IMR-90 (cell line): Measurements from ENCODE around the gene CLASRP. TPM values are rescaled to one million over a fixed set of nuclear protein-coding genes. Genes with fewer than 3 reads are reported as not detected.

Source experiments
- ATAC-seq: fragments of 200-7000 bp; cut with Tn5 transposase; 2 replicates; pipeline ENCODE4 v1.9.1; 2020; ENCODE audit warnings: low read depth, mild to moderate bottlenecking, moderate library complexity
- BruUV-seq: library from RNA; stranded (reverse); fragments of 400-500 nt; replicated peaks from 2 replicates; lab custom pipeline; 2021; lab: Mats Ljungman, UMichigan
- CTCF ChIA-PET: fragments of 300-600 bp; formaldehyde crosslinking; extraction: SDS; loops from one replicate; lab custom pipeline; 2021; ENCODE audit warnings: antibody characterized with exemption; lab: Yijun Ruan, JAX
- POLR2A ChIA-PET: fragments of 300-600 bp; sonication (Branson Sonifier 250); formaldehyde crosslinking; loops from one replicate; lab custom pipeline; 2022; ENCODE audit warnings: antibody characterized with exemption; ENCODE audit not compliant: unreplicated experiment; lab: Charles Lee
- DNase-seq: peaks from one replicate; pipeline ENCODE4 v3.0.0; 2013
- H2AFZ ChIP-seq: replicated peaks from 2 replicates; pipeline ENCODE3; 2013; ENCODE audit warnings: low read length, mild to moderate bottlenecking; ENCODE audit not compliant: poor library complexity
- H2AK5ac ChIP-seq: 2 replicates; pipeline ENCODE4 v1.6.1; 2013; ENCODE audit warnings: low read depth, low read length, inconsistent platforms
- H2AK9ac ChIP-seq: replicated peaks from 2 replicates; pipeline ENCODE3; 2013; ENCODE audit warnings: mild to moderate bottlenecking, low read depth, low read length, moderate library complexity; ENCODE audit not compliant: poor library complexity
- H2BK120ac ChIP-seq: 2 replicates; pipeline ENCODE4 v1.6.1; 2013; ENCODE audit warnings: low read depth, low read length, inconsistent platforms
- H2BK15ac ChIP-seq: 3 replicates; pipeline ENCODE4 v1.6.1; 2013; ENCODE audit warnings: low read depth, low read length, inconsistent platforms
- H2BK20ac ChIP-seq: 2 replicates; pipeline ENCODE4 v1.6.1; 2013; ENCODE audit warnings: low read depth, mild to moderate bottlenecking, inconsistent platforms, low read length, moderate library complexity
- H2BK5ac ChIP-seq: 2 replicates; pipeline ENCODE4 v1.6.1; 2013; ENCODE audit warnings: mild to moderate bottlenecking, low read depth, low read length, inconsistent platforms; ENCODE audit not compliant: poor library complexity, severe bottlenecking
- H3K14ac ChIP-seq: replicated peaks from 2 replicates; pipeline ENCODE4 v1.6.1; 2013; ENCODE audit warnings: low read depth, low read length, inconsistent platforms
- H3K18ac ChIP-seq: 2 replicates; pipeline ENCODE4 v1.6.1; 2013; ENCODE audit warnings: low read depth, low read length, control low read depth
- H3K23ac ChIP-seq: 2 replicates; pipeline ENCODE4 v1.6.1; 2013; ENCODE audit warnings: low read depth, low read length, inconsistent platforms
- H3K27ac ChIP-seq: 2 replicates; pipeline ENCODE4 v1.5.1; 2013; ENCODE audit warnings: mild to moderate bottlenecking, control low read depth, low read length; ENCODE audit not compliant: insufficient read depth
- H3K27me3 ChIP-seq: 2 replicates; pipeline ENCODE4 v1.6.1; 2013; ENCODE audit warnings: low read length; ENCODE audit not compliant: control insufficient read depth, insufficient read depth
- H3K36me3 ChIP-seq: 2 replicates; pipeline ENCODE4 v1.6.1; 2013; ENCODE audit warnings: low read length, mixed read lengths; ENCODE audit not compliant: control insufficient read depth, insufficient read depth
- H3K4ac ChIP-seq: 2 replicates; pipeline ENCODE4 v1.6.1; 2013; ENCODE audit warnings: low read depth, low read length, inconsistent platforms
- H3K4me1 ChIP-seq: 2 replicates; pipeline ENCODE4 v1.6.1; 2013; ENCODE audit warnings: low read length, mixed read lengths; ENCODE audit not compliant: control insufficient read depth, insufficient read depth
- H3K4me2 ChIP-seq: 2 replicates; pipeline ENCODE4 v1.6.1; 2013; ENCODE audit warnings: low read depth, mild to moderate bottlenecking, control low read depth, low read length, moderate library complexity
- H3K4me3 ChIP-seq: 2 replicates; pipeline ENCODE4 v1.5.1; 2013; ENCODE audit warnings: low read depth, mild to moderate bottlenecking, control low read depth, low read length, moderate library complexity; ENCODE audit not compliant: insufficient read depth
- H3K56ac ChIP-seq: 2 replicates; pipeline ENCODE4 v1.6.1; 2013; ENCODE audit warnings: low read length, inconsistent platforms; ENCODE audit not compliant: insufficient read depth; ENCODE audit errors: extremely low read depth
- H3K79me1 ChIP-seq, 2 experiments: 2 replicates each; pipeline ENCODE4 v1.6.1; 2013; ENCODE audit warnings: low read length in 2 of 2, inconsistent platforms in 1 of 2, low read depth in 1 of 2
- H3K9ac ChIP-seq: 2 replicates; pipeline ENCODE4 v1.6.1; 2013; ENCODE audit warnings: low read depth, low read length, control low read depth
- H3K9me1 ChIP-seq: 2 replicates; pipeline ENCODE4 v1.6.1; 2013; ENCODE audit warnings: low read length, inconsistent platforms; ENCODE audit not compliant: insufficient read depth
- H3K9me3 ChIP-seq: 2 replicates; pipeline ENCODE4 v1.6.1; 2013; ENCODE audit warnings: low read length; ENCODE audit not compliant: control insufficient read depth, insufficient read depth
- H4K20me1 ChIP-seq: 2 replicates; pipeline ENCODE4 v1.6.1; 2013; ENCODE audit warnings: low read length, inconsistent platforms; ENCODE audit not compliant: insufficient read depth
- H4K5ac ChIP-seq: 2 replicates; pipeline ENCODE4 v1.6.1; 2013; ENCODE audit warnings: mild to moderate bottlenecking, low read depth, low read length, control low read depth
- H4K8ac ChIP-seq, 2 experiments: 2 replicates each; pipeline ENCODE4 v1.6.1; 2013; ENCODE audit warnings: low read depth in 2 of 2, low read length in 2 of 2, control low read depth in 1 of 2, inconsistent platforms in 1 of 2
- H4K91ac ChIP-seq: 2 replicates; pipeline ENCODE4 v1.6.1; 2013; ENCODE audit warnings: low read depth, low read length, inconsistent platforms; ENCODE audit not compliant: insufficient read depth
- BHLHE40 ChIP-seq: fragments of 150-350 bp; IDR thresholded peaks from 2 replicates; pipeline ENCODE4 v1.6.1; 2016; ENCODE audit warnings: mild to moderate bottlenecking, low read depth, low read length
- CEBPB ChIP-seq: IDR thresholded peaks from 2 replicates; pipeline ENCODE4 v1.6.1; 2012; ENCODE audit warnings: low read depth, low read length, improper control_type of control experiment
- CHD1 ChIP-seq: IDR thresholded peaks from 2 replicates; pipeline ENCODE4 v1.6.1; 2012; ENCODE audit warnings: low read depth, low read length, improper control_type of control experiment
- CTCF ChIP-seq: conservative IDR thresholded peaks from 2 replicates; pipeline ENCODE4 v1.5.1; 2012; ENCODE audit warnings: mild to moderate bottlenecking, low read depth, low read length, improper control_type of control experiment
- ELK1 ChIP-seq: fragments of 150-350 bp; IDR thresholded peaks from 2 replicates; pipeline ENCODE4 v1.6.1; 2016; ENCODE audit warnings: low read depth, mild to moderate bottlenecking, low read length, moderate library complexity, borderline replicate concordance
- FOS ChIP-seq: fragments of 150-350 bp; IDR thresholded peaks from 2 replicates; pipeline ENCODE4 v1.6.1; 2016; ENCODE audit warnings: low read depth, low read length
- MAFK ChIP-seq: IDR thresholded peaks from 2 replicates; pipeline ENCODE4 v1.6.1; 2012; ENCODE audit warnings: low read depth, low read length, improper control_type of control experiment
- MAZ ChIP-seq: IDR thresholded peaks from 2 replicates; pipeline ENCODE4 v1.6.1; 2012; ENCODE audit warnings: low read depth, mild to moderate bottlenecking, low read length, improper control_type of control experiment, moderate library complexity, borderline replicate concordance
- MXI1 ChIP-seq: IDR thresholded peaks from 2 replicates; pipeline ENCODE4 v1.6.1; 2012; ENCODE audit warnings: low read depth, mild to moderate bottlenecking, low read length, moderate library complexity, borderline replicate concordance
- NFE2L2 ChIP-seq: fragments of 150-350 bp; IDR thresholded peaks from 2 replicates; pipeline ENCODE4 v1.6.1; 2016; ENCODE audit warnings: low read depth, mild to moderate bottlenecking, low read length
- POLR2A ChIP-seq: IDR thresholded peaks from 2 replicates; pipeline ENCODE4 v1.6.1; 2012; ENCODE audit warnings: mild to moderate bottlenecking, low read depth, low read length
- RAD21 ChIP-seq: IDR thresholded peaks from 2 replicates; pipeline ENCODE4 v1.6.1; 2012; ENCODE audit warnings: low read length, improper control_type of control experiment
- RCOR1 ChIP-seq: IDR thresholded peaks from 2 replicates; pipeline ENCODE4 v1.6.1; 2012; ENCODE audit warnings: mild to moderate bottlenecking, low read length, improper control_type of control experiment; ENCODE audit not compliant: insufficient replicate concordance
- RFX5 ChIP-seq: IDR thresholded peaks from 2 replicates; pipeline ENCODE4 v1.8.0; 2012; ENCODE audit warnings: low read depth, mild to moderate bottlenecking, low read length, moderate library complexity
- SMC3 ChIP-seq: fragments of 150-350 bp; IDR thresholded peaks from 2 replicates; pipeline ENCODE4 v1.6.1; 2016; ENCODE audit warnings: low read depth, mild to moderate bottlenecking, antibody characterized with exemption, low read length, moderate library complexity
- WGBS, 2 experiments: methylation state at CpG; one replicate each; pipeline versions ENCODE4 v1.1.5 to v1.1.7; 2013; ENCODE audit warnings: missing lambda C conversion rate in 2 of 2; ENCODE audit not compliant: insufficient read length in 1 of 2; ENCODE audit errors: extremely low coverage in 2 of 2; 5-methylcytosine and 5-hydroxymethylcytosine counted together
- dilution Hi-C: fragments of 300-500 bp; cut with HindIII; formaldehyde crosslinking; loops from one replicate; pipeline ENCODE4 v1.14.3; 2018; ENCODE audit warnings: low sequenced_read_pairs; ENCODE audit not compliant: unreplicated experiment
- in situ Hi-C: fragments of 300-500 bp; cut with MboI; formaldehyde crosslinking; loops from 3 replicates; pipeline ENCODE4 v1.14.3; 2019; ENCODE audit warnings: low sequenced_read_pairs, inconsistent platforms, mixed read lengths
- intact Hi-C: fragments of 100-400 bp; cut with micrococcal nuclease; formaldehyde crosslinking; loops from 2 replicates; pipeline ENCODE4 v1.10.0; 2022
- polyA plus RNA-seq, 3 experiments: library from polyadenylated mRNA; depleted of rRNA; stranded (reverse); fragments of >200 nt; gene quantifications; 2 replicates each; pipeline ENCODE4 v1.2.3, GENCODE V29; 2012; ENCODE audit warnings: low replicate concordance in 1 of 3
- total RNA-seq: library from RNA; depleted of rRNA; stranded (reverse); fragments of >200 nt; gene quantifications from 2 replicates; pipeline ENCODE4 v1.2.3, GENCODE V29; 2012
- TF ChIP-seq, protein P1 (sequence below): fragments of 150-350 bp; IDR thresholded peaks from 2 replicates; pipeline ENCODE4 v1.6.1; 2017; ENCODE audit warnings: mild to moderate bottlenecking, antibody characterized with exemption, low read length, low read depth

The CLASRP gene
- total and polyA plus RNA-seq, 2 of the 4 experiments (the other 2 are of a cell fraction) = 19.9 to 31.7 TPM

DNA sequence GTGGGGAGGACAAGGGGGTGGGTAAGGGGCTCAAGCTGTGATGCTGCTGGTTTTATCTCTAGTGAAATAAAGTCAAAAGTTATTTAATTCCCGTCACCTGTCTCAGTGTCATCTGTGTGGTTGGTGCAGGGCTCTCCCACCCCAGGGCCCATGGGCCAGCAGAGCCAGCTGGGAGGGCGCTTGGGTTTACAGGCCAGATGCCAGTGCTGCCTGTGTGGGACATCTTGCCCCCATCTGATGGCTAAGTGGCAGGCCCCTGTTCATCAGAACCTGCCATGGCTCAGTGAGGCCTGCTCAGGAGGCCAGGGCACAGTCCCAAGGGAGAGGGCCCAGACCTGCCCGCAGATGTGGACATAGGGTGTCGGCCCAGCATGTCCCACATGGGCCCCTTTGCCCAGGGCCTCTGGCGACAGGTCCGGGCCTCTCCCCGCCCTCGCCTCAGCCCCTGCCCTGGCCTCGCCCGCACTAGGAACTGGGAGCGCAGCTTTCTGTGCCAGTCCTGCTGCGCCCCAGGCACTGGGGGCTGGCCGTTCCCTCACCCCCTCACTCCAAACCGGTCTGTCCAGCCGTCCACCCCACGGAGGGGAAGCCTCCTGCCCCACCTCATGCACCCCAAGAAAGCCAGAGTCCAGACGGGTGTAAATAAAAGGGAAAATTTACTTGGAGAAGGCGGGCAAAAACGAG, 32.2 kb downstream of the CLASRP start:
- DNase-seq (no peak), ATAC-seq (no peak)
- Histone ChIP-seq H2BK5ac (no peak overlapping the region), H2BK15ac (no peak overlapping the region), H3K14ac (no peak overlapping the region), H4K20me1 (no peaks in the 10 kb centered on the region), H3K56ac (no peak overlapping the region), H2AFZ (no peak overlapping the region), H3K4ac (no peak overlapping the region), H3K27ac (no peak overlapping the region), H3K4me3 (no peak overlapping the region), H3K9me3 (no peaks in the 10 kb centered on the region), H3K4me1 (no peaks in the 10 kb centered on the region), H3K79me1 (peaks cover 4 to 6% of the 10 kb centered on the region in 2 experiments; a peak in 2 of 4 replicates), H2BK120ac (no peak overlapping the region), H4K8ac (no peak overlapping the region), H3K18ac (no peak overlapping the region), H2BK20ac (no peak overlapping the region), H2AK5ac (no peak overlapping the region), H3K23ac (no peak overlapping the region), H4K91ac (no peak overlapping the region), H3K4me2 (no peak overlapping the region), H3K9ac (no peak overlapping the region), H3K9me1 (no peaks in the 10 kb centered on the region), H3K36me3 (peaks cover 46% of the 10 kb centered on the region), H3K27me3 (no peaks in the 10 kb centered on the region), H2AK9ac (no peak overlapping the region), H4K5ac (no peak overlapping the region)
- dilution Hi-C loops = no loop called here
- TF ChIP-seq, protein P1, sequence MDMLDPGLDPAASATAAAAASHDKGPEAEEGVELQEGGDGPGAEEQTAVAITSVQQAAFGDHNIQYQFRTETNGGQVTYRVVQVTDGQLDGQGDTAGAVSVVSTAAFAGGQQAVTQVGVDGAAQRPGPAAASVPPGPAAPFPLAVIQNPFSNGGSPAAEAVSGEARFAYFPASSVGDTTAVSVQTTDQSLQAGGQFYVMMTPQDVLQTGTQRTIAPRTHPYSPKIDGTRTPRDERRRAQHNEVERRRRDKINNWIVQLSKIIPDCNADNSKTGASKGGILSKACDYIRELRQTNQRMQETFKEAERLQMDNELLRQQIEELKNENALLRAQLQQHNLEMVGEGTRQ = no peak
- TF ChIP-seq RAD21 = no peak
- no peak for TF ChIP-seq BHLHE40
- no peak for TF ChIP-seq RCOR1
- no peak for TF ChIP-seq ELK1
- TF ChIP-seq MAZ = no peak
- no peak for TF ChIP-seq POLR2A
- no peak for TF ChIP-seq FOS
- TF ChIP-seq RFX5 = no peak
- TF ChIP-seq SMC3 = no peak
- TF ChIP-seq NFE2L2 = no peak
- no peak for TF ChIP-seq MAFK
- no peak for TF ChIP-seq CHD1
- TF ChIP-seq CTCF = no peak
- TF ChIP-seq CEBPB = no peak
- no peak for TF ChIP-seq MXI1
- CTCF ChIA-PET = no interaction called here
- in situ Hi-C loops = no loop called here
- POLR2A ChIA-PET = no interaction called here
- whole genome bisulfite sequencing, 2 experiments = no CpG with 5 or more reads among the region's 19 CpGs
- intact Hi-C loops = no loop called here
- no TSS peak for BruUV-seq
